Body of pancreas (tissue), 4 donors: Measurements from ENCODE around the gene LRSAM1.

Experiments used
- CTCF ChIP-seq, 7 experiments: fragments of 450-650 bp in 4 of 7; fragments of 200-600 bp in 3 of 7; sonication (generic) in 3 of 7; IDR thresholded peaks; one replicate each; pipeline ENCODE4 v1.5.1; 2016 to 2019; ENCODE audit warnings: antibody characterized with exemption in 7 of 7
- POLR2A ChIP-seq, 3 donors: fragments of 450-650 bp; IDR thresholded peaks; one replicate each; pipeline ENCODE4 v1.6.1; 2016; ENCODE audit warnings: antibody characterized with exemption in 3 of 3, mild to moderate bottlenecking in 2 of 3

DNA sequence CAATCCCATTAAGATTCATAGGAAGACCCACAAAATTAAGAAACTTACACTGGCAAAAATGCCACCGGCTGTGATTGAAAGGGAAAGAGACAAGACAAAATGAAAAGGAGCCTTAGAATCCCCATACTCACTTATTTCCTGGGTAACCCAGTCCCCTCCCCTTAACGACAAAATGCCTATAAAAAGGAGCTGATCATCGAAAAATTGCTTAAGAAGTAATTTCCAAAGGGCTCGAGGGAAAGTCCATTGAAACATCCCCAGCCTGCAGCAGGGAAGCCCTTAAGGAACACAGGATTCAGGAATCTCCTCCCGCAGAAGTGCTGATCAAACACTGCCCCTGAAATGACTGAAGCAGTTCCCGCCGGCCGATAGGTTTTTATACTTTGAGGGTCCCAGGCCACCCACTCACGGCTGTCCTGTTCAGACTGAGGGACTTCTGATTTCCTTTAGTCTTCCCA, 27.8 kb upstream of the LRSAM1 start:
- TF ChIP-seq CTCF (IDR thresholded peaks at IDR 0.05) (no peak), POLR2A (IDR thresholded peaks at IDR 0.05) (no peak)
